ENCODE measurements around the gene MYCBP2. TPM values are rescaled to one million over a fixed set of nuclear protein-coding genes. Genes with fewer than 3 reads are reported as not detected.

MYCBP2 gene
- total RNA-seq, 1 donor from 2014 or later, result 37.4 TPM

DNA sequence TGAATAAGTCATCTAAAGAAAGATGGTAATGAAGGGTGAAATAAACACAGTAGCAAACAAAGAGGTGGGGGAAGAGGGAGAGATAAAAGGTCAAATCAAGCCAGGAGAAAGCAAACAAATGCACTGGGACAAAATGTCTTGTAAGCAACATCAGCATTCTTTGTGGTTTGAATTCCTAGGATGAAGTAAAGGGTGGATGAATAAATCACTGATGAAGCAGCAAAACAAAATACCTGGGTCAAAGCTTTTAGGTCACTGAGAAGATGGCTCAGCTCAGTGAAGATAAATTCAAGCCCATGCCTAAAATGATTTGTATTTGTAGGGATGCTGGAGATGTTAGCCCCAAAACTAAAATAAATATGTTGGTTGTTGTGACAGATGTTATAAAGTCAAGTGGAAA is 213.4 kb downstream of the MYCBP2 start:
- no peak overlapping the region for H3K4me3 ChIP-seq (ENCODE audit: low read depth, low read length)
- no peak for DNase-seq (ENCODE audit: low read depth)
- no peak for FAIRE-seq
- peaks cover 3% of the 10 kb centered on the region for H3K36me3 ChIP-seq (ENCODE audit: control insufficient read depth, insufficient read depth, low read length)
- TF ChIP-seq, protein P1, sequence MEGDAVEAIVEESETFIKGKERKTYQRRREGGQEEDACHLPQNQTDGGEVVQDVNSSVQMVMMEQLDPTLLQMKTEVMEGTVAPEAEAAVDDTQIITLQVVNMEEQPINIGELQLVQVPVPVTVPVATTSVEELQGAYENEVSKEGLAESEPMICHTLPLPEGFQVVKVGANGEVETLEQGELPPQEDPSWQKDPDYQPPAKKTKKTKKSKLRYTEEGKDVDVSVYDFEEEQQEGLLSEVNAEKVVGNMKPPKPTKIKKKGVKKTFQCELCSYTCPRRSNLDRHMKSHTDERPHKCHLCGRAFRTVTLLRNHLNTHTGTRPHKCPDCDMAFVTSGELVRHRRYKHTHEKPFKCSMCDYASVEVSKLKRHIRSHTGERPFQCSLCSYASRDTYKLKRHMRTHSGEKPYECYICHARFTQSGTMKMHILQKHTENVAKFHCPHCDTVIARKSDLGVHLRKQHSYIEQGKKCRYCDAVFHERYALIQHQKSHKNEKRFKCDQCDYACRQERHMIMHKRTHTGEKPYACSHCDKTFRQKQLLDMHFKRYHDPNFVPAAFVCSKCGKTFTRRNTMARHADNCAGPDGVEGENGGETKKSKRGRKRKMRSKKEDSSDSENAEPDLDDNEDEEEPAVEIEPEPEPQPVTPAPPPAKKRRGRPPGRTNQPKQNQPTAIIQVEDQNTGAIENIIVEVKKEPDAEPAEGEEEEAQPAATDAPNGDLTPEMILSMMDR (IDR thresholded peaks at IDR 0.05; ENCODE audit: insufficient read depth, low read length, severe bottlenecking), result no peak
- no peaks in the 10 kb centered on the region for H3K27me3 ChIP-seq (ENCODE audit: control insufficient read depth, insufficient read depth, low read length)

DNA sequence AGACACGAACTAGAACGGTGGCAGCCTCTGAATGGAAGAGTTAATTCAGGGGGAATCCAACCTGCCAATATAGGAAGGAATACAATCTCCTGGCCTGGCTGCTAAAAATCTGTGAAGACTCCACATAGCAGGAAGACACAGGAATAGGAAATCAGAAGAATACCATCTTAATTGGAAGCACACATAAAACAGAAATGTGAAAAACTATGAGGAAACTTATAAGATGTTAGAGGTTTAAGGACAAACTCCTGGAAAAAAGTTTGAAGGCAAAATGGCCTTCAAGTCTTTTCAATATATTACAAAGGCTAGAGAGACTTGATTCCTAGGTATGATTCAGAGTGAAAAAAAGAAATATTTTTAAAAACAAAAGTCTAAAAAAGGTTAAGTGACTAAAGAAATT is 221.8 kb downstream of the MYCBP2 start:
- no peak for DNase-seq (ENCODE audit: low read depth)

GRCh38 chr13:77099415-77099814 is 227.5 kb downstream of the MYCBP2 start:
- Histone ChIP-seq H3K4me3 (ENCODE audit: low read depth, low read length) (no peak overlapping the region), H3K27me3 (ENCODE audit: control insufficient read depth, insufficient read depth, low read length) (no peaks in the 10 kb centered on the region), H3K36me3 (ENCODE audit: control insufficient read depth, insufficient read depth, low read length) (peaks cover 2% of the 10 kb centered on the region)
- TF ChIP-seq, protein P1 (IDR thresholded peaks at IDR 0.05; ENCODE audit: insufficient read depth, low read length, severe bottlenecking), result no peak
- FAIRE-seq (no peak), DNase-seq (ENCODE audit: low read depth) (no peak)

More for the DNA sequence above, 221.8 kb downstream of the MYCBP2 start:
- TF ChIP-seq, protein P1 (IDR thresholded peaks at IDR 0.05; ENCODE audit: insufficient read depth, low read length, severe bottlenecking), result no peak
- H3K4me3 ChIP-seq (ENCODE audit: low read depth, low read length), result no peak overlapping the region
- no peaks in the 10 kb centered on the region for H3K36me3 ChIP-seq (ENCODE audit: control insufficient read depth, insufficient read depth, low read length)
- no peak for FAIRE-seq
- no peaks in the 10 kb centered on the region for H3K27me3 ChIP-seq (ENCODE audit: control insufficient read depth, insufficient read depth, low read length)

DNA sequence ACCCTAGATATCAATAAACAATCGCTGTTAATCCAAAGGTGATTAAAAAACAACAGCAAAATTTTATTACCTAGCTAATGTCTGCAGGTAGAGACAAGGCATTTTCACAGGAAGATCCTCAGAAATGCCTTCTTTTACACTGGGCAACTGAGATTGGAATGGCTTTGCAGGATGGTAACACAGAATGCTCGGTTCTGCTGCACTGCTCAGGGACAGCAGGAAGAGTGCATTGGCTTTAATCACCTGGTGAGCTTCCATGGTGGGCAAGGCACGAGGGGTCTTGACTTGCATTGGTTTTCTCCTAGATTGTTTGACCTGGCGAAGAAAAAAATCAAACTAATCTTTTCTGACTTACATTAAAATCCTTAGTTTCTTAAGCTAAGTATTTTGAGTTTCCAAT is 231.6 kb downstream of the MYCBP2 start:
- no peaks in the 10 kb centered on the region for H3K27me3 ChIP-seq (ENCODE audit: control insufficient read depth, insufficient read depth, low read length)
- peaks cover 3% of the 10 kb centered on the region for H3K36me3 ChIP-seq (ENCODE audit: control insufficient read depth, insufficient read depth, low read length)
- no peak for FAIRE-seq
- no peak for DNase-seq (ENCODE audit: low read depth)
- H3K4me3 ChIP-seq (ENCODE audit: low read depth, low read length), result no peak overlapping the region
- TF ChIP-seq, protein P1 (IDR thresholded peaks at IDR 0.05; ENCODE audit: insufficient read depth, low read length, severe bottlenecking), result no peak

DNA sequence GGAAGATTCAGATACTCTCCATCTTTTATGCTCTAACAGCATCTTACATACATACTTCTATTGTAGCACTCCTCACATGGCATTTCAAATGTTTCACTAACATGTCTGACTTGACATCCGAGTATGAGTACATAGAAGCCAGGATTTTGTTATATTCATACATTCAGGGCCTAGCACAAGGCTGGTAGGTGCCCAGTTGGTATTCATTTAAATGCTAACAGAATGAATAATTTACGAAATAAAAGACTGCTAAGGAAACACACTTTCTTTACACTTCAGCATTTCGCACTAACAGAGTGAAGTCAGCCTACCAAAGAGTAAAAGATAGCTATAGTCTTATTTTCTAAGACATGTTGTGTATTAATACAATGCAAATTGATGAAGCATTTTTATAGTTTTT is 232.1 kb downstream of the MYCBP2 start:
- TF ChIP-seq, protein P1 (IDR thresholded peaks at IDR 0.05; ENCODE audit: insufficient read depth, low read length, severe bottlenecking), result no peak
- DNase-seq (ENCODE audit: low read depth), result no peak
- peaks cover 3% of the 10 kb centered on the region for H3K36me3 ChIP-seq (ENCODE audit: control insufficient read depth, insufficient read depth, low read length)
- H3K27me3 ChIP-seq (ENCODE audit: control insufficient read depth, insufficient read depth, low read length), result no peaks in the 10 kb centered on the region
- H3K4me3 ChIP-seq (ENCODE audit: low read depth, low read length), result no peak overlapping the region
- no peak for FAIRE-seq

- H3K27me3 ChIP-seq (ENCODE audit: control insufficient read depth, insufficient read depth, low read length), result no peaks in the 10 kb centered on the region
- DNase-seq (ENCODE audit: low read depth), result no peak
- TF ChIP-seq, protein P1 (IDR thresholded peaks at IDR 0.05; ENCODE audit: insufficient read depth, low read length, severe bottlenecking), result no peak
- H3K4me3 ChIP-seq (ENCODE audit: low read depth, low read length), result no peak overlapping the region
- no peak for FAIRE-seq
- H3K36me3 ChIP-seq (ENCODE audit: control insufficient read depth, insufficient read depth, low read length), result peaks cover 3% of the 10 kb centered on the region
Observed at GRCh38 chr13:77093735-77094134, 233.2 kb downstream of the MYCBP2 start.

Data from bronchial epithelial cell (primary cell).